Upper lobe of right lung (tissue), 1 donor: Measurements from ENCODE around the gene TMC6. TPM values are rescaled to one million over a fixed set of nuclear protein-coding genes. Genes with fewer than 3 reads are reported as not detected.

Experiments
- ATAC-seq: fragments of 200-7000 bp; cut with Tn5 transposase; one replicate; pipeline ENCODE4 v1.9.1; 2020; ENCODE audit warnings: mild to moderate bottlenecking, moderate library complexity
- DNase-seq: peaks from one replicate; pipeline ENCODE4 v3.0.0-alpha.2; 2020
- H3K27ac ChIP-seq: fragments of 200-600 bp; one replicate; pipeline ENCODE4 v1.8.0; 2022
- H3K27me3 ChIP-seq: fragments of 200-600 bp; one replicate; pipeline ENCODE4 v1.8.0; 2022; ENCODE audit warnings: mild to moderate bottlenecking
- H3K36me3 ChIP-seq: fragments of 200-600 bp; one replicate; pipeline ENCODE4 v1.8.0; 2022
- H3K4me1 ChIP-seq: fragments of 200-600 bp; one replicate; pipeline ENCODE4 v1.8.0; 2022
- H3K4me3 ChIP-seq: fragments of 200-600 bp; one replicate; pipeline ENCODE4 v1.8.0; 2022; ENCODE audit warnings: mild to moderate bottlenecking
- H3K9me3 ChIP-seq: fragments of 200-600 bp; one replicate; pipeline ENCODE4 v1.8.0; 2022
- CTCF ChIP-seq: fragments of 200-600 bp; IDR thresholded peaks from one replicate; pipeline ENCODE4 v1.8.0; 2022; ENCODE audit warnings: antibody characterized with exemption
- intact Hi-C: fragments of 100-400 bp; cut with DNase I; formaldehyde crosslinking; loops from one replicate; pipeline ENCODE4 v1.11.0; 2022
- total RNA-seq: library from RNA; stranded (reverse); fragmentation: NEBNext Ultra II Directional; extraction: Animal tissue kit (Norgen Biotek cat#: 25700); gene quantifications from one replicate; pipeline ENCODE4 v1.2.1, GENCODE V29; 2021
- donor health status: DM: no; HTN: yes; CAD: no; lungs with severe emphysema.

The TMC6 gene
- total RNA-seq, 1 donor from 2014 or later: 176 TPM

GRCh38 chr17:78148286-78149016 is 19.9 kb upstream of the TMC6 start:
- intact Hi-C loops: no loop called here
- H3K4me1 ChIP-seq: peaks cover 28% of the 10 kb centered on the region
- no peak for TF ChIP-seq CTCF
- H3K27me3 ChIP-seq: no peaks in the 10 kb centered on the region
- H3K27ac ChIP-seq: no peak overlapping the region
- ATAC-seq (no peak), DNase-seq (no peak)
- H3K9me3 ChIP-seq: no peaks in the 10 kb centered on the region
- no peak overlapping the region for H3K4me3 ChIP-seq
- no peaks in the 10 kb centered on the region for H3K36me3 ChIP-seq

GRCh38 chr17:78147315-78147998 is 18.9 kb upstream of the TMC6 start:
- H3K27ac ChIP-seq: peak overlapping the region; percentile 11
- ATAC-seq: peak; percentile 10
- no peak for TF ChIP-seq CTCF
- H3K4me1 ChIP-seq: peaks cover 30% of the 10 kb centered on the region
- intact Hi-C loops: no loop called here
- no peaks in the 10 kb centered on the region for H3K36me3 ChIP-seq
- peak; percentile 86 for DNase-seq
- H3K9me3 ChIP-seq: no peaks in the 10 kb centered on the region
- H3K27me3 ChIP-seq: no peaks in the 10 kb centered on the region
- H3K4me3 ChIP-seq: no peak overlapping the region

DNA sequence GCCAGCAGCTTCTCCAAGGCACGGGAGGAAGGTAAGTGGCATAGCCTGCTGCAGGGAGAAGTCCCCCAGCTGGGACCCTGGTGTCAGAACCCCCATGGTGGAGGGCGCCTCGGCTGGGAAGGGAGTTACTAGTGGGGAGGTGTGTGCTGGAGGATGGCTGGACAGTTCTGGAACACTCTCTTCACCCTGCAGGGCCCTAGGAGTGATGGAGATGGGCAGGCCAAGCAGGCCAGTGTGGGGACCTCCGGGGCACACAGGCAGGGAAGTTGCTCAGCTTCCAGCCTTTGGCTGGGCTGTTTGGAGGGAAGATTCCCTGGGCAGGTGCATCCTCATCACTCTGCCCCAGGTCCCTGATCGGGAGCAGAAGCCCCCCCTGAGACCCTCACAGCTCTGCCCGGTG is 18.3 kb upstream of the TMC6 start:
- Histone ChIP-seq H3K27ac (peak overlapping the region; percentile 11), H3K9me3 (no peaks in the 10 kb centered on the region), H3K4me3 (no peak overlapping the region), H3K36me3 (no peaks in the 10 kb centered on the region), H3K4me1 (peaks cover 30% of the 10 kb centered on the region), H3K27me3 (no peaks in the 10 kb centered on the region)
- DNase-seq (no peak), ATAC-seq (no peak)
- no peak for TF ChIP-seq CTCF
- intact Hi-C loops: no loop called here

DNA sequence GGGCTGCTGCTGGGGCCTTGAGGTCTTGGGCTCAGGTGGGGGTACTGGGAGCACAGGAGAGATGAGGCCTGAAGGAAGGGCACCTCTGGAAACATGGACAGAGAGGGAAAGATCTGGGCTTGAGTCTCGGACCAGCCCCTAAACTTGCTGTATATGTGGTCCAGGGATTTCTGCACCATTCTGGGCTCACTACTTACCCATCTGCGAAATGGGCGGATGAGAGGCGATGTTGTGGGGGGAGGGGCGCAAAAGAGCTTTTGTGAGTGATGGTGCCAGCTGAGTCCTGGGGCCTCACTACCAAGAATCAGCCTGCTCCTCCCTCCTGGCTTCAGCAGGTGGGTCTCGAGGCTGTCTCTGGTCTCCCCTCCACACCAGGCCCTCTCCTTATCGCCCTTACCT is 17.9 kb upstream of the TMC6 start:
- Histone ChIP-seq H3K36me3 (no peaks in the 10 kb centered on the region), H3K4me3 (no peak overlapping the region), H3K9me3 (no peaks in the 10 kb centered on the region), H3K27ac (no peak overlapping the region), H3K4me1 (peaks cover 34% of the 10 kb centered on the region), H3K27me3 (no peaks in the 10 kb centered on the region)
- TF ChIP-seq CTCF: no peak
- DNase-seq (no peak), ATAC-seq (no peak)
- intact Hi-C loops: no loop called here

DNA sequence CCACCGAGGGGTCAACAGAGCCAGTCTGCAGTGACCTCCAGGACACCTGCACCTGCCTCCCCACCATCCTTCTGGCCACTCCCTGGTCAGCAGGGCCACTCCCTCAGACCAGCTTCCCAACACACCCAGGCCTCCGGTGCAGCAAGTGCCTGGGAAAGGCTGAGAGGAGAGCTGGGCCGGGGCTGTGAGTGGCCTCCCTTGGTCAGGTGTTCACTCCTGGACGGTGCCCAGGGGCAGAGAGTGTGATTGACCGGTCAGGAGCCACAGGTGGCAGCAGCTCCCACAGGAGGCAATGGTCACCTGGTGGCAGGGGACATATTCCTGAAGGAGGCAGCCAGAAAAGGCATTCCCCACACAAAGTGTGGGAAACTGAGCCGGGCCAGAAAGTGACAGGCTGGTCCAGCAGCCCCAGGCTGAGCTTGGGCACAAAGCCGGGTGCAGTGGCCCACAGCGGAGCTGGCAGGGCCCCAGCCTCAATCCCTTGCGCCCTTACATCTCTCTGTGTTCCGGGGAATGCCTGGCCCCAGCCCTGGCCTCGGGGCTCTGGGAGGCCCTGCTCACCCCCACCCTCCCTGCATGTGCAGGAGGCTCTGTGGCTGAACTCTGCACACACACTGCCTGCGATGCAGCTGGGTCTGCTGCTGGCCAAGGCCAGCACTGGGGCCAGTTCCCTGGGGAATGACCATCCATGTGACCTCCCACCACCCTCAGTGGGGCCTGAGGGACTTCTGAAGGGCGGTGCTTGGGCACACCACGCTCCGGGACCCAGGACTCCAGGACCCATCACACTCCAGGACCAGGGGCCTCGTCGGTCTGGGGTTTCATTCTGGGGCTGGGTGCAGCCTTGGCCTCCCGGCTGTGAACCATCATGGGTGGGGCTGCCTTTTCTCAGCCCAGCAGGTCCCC is 16.4 kb upstream of the TMC6 start:
- no peak overlapping the region for H3K4me3 ChIP-seq
- peaks cover 47% of the 10 kb centered on the region for H3K4me1 ChIP-seq
- peak; percentile 94 for DNase-seq
- intact Hi-C loops: no loop called here
- ATAC-seq: peak; percentile 65
- peak; percentile 16 for TF ChIP-seq CTCF
- H3K27me3 ChIP-seq: no peaks in the 10 kb centered on the region
- no peaks in the 10 kb centered on the region for H3K9me3 ChIP-seq
- peak overlapping the region; percentile 70 for H3K27ac ChIP-seq
- no peaks in the 10 kb centered on the region for H3K36me3 ChIP-seq
